Inferior parietal cortex (tissue), 1 donor: ENCODE results near the gene SCD.

Experiments used
- DNase-seq: peaks from one replicate; pipeline ENCODE4 v3.0.0-alpha.2; 2016; ENCODE audit errors: extremely low spot score

SCD gene

DNA sequence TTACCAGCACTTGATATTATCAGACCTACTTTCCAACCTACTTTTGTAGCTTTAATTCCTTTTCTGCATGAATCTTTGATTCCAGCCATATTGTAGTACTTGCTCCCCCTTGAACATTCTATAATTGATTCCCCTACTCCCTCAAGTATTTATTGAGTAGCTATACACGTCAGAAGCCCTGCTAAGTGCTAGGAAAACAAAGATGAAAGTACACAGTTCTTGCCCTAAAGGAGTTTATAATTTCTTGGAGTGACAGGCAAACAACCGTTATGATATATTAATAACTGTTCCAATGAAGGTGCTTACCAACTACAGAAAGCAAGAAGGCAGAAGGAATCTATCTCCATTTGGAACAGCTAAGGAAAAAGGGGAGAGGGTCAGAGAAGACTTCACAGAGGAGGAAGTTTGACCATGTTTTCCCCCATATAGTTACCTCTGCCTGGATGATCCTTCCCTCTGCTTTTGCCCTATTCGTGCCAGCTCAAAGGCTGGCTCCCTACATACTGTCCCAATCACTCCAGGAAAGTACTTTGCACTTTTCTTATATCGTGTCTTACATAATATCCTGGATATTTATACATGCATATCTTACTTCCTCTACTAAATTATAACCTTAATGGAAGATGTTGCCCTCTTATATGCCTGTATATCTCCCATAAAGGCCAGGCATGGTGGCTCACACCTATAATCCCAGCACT, 54.7 kb downstream of the SCD start:
- no peak for DNase-seq

DNA sequence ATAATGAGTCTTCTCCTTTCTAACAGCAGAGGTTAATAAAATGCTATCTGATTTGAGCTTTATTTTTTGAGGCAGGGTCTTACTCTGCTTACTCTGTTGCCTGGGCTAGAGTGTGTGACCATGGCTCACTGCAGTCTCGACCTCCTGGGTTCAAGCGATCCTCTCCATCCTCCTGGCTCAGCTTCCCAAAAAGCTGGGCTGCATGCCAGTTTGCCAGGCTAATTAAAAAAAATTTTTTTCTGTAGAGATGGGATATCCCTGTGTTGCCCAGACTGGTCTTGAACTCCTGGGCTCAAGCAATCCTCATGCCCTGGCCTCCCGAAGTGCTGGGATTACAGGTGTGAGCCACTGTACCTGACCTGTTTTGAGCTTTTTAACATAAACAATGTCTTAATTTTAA, 56.7 kb downstream of the SCD start:
- no peak for DNase-seq

DNA sequence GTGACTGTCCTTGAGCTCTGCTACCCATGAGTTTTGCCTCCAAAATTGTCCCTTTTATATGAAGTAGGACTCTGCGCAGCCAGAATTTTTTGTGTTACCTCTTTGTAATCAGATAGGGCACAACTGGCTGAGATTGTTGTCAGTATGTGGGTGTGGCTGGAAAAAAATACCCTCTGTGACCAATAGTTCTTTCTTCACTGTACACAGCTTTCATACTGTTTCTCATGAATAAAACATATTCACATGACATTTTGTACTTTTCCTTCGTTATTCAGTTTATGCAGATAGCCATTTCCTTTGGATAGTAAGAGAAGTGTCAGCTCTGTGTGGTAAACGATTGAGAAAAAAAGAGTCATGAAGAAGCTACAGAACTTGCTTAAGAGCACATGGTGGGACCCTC, 66.1 kb downstream of the SCD start:
- no peak for DNase-seq
